Stimulated activated CD8-positive, alpha-beta memory T cell treated with anti-CD3 and anti-CD28 coated beads, Interleukin-4, amount 100 ng/mL, for 1 hour (primary cell): ENCODE results near the gene GTF3C5.
"Not testable (repeated sequence)": the region's sequence is repeated elsewhere in the genome, so short reads cannot be mapped to it uniquely, and the experiment has no call there.

Experiments
- DNase-seq, 2 donors: peaks; one replicate each; pipeline ENCODE4 v3.0.0-alpha.2; 2020; ENCODE audit warnings: low read depth in 2 of 2, low spot score in 1 of 2

GTF3C5 gene

GRCh38 chr9:133054194-133054890 lies 23.5 kb downstream of the GTF3C5 start:
- no peak for DNase-seq

GRCh38 chr9:133054966-133055365 lies 24.2 kb downstream of the GTF3C5 start:
- DNase-seq = no peak

GRCh38 chr9:133055788-133056420 lies 25.1 kb downstream of the GTF3C5 start:
- no peak for DNase-seq

- DNase-seq = no peak
Measured at GRCh38 chr9:133056533-133056932, 25.7 kb downstream of the GTF3C5 start.

GRCh38 chr9:133057006-133057405 lies 26.2 kb downstream of the GTF3C5 start:
- DNase-seq = no peak

DNA sequence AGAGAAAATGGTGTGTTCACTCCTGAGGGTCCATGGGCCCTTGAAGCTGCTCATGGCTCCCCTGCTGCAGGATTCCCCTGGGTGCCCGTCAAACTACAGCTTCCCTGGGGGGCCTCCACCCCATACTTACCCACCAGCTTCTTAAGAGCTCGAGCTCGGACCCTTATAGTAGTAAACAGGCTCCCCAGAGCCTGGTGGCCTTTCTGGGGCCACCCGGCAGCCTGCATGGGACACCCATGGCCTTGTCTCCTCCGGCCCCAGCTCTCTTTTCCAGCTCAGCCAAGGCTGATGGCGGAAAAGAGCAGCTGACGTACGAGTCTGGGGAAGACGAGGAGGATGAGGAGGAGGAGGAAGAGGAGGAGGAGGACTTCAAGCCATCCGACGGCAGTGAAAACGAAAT lies 26.8 kb downstream of the GTF3C5 start:
- DNase-seq = no peak

DNA sequence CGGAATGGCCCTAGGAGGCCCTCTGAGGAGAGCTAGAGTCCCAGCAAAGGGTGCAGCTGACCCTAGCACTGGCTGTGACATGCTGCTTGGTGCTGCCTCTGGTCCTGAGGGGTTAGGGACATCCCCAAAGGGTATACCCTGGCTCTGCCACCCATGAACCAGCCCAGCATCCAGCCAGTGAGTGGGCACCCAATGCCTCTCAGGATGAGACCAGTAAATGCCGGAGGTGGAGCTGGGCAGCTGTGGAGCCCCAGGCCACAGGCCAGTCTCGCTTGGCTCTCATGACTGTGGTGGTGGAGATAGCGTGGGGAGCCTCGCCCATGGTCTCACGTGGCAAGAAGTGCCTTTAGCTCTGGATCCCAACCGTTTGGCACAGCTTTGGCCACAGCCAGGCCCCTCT lies 27.3 kb downstream of the GTF3C5 start:
- DNase-seq = no peak

- no peak for DNase-seq
Measured at GRCh38 chr9:133058550-133059320, 27.9 kb downstream of the GTF3C5 start.

DNA sequence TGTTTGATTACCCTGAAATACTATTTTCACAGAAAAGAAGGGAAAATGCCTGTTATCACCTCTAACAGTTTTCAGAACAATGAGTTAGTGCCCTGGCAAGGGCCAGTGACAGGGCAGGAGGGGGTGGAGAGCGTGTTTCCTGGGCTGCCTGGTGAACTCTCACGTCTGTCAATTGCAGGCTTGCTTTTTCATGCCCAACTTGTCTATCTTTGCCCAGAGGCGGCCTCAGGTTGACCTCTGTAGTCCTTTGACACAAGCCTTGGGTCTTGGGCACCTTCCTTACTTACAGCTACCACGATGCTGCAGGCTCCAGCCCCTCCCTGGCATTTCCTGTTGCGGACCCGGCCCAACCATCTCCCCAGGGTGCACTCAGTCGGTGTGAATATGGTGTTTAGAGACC lies 28.8 kb downstream of the GTF3C5 start:
- no peak for DNase-seq

DNA sequence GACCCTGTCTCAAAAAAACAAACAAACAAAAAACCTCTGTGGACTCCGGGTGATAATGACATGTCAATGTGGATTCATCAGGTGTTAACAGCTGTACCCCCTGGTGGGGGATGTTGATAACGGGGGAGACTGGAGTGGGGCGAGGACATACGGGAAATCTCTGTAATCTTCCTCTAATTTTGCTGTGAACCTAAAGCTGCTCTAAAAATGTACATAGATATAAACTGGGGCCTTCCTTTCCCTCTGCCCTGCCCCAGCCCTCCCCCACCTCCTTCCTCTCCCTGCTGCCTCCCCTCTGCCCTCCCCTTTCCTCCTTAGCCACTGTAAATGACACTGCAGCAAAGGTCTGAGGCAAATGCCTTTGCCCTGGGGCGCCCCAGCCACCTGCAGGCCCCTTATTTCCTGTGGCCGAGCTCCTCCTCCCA lies 29.6 kb downstream of the GTF3C5 start:
- no peak for DNase-seq

DNA sequence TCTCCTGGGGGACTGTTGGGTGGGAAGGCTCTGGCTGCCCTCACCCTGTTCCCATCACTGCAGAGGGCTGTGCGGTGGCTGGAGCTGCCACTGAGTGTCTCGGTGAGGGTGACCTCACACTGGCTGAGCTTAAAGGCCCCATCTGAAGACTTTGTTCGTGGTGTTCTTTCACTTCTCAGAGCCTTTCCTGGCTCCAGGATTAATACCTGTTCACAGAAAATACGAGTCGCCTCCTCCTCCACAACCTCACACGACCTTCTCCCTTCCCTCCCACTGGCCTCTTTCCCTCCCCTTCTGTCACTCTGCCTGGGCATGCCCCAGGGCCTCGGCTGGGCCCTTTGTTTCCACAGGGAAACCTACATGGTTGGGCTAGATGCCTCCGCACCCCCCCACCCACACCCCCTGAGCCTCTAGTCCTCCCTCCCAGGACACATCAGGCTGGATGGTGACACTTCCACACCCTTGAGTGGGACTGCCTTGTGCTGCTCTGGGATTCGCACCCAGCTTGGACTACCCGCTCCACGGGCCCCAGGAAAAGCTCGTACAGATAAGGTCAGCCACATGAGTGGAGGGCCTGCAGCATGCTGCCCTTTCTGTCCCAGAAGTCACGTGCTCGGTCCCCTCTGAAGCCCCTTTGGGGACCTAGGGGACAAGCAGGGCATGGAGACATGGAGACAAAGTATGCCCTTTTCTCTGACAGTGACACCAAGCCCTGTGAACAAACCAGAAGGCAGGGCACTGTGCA lies 30.4 kb downstream of the GTF3C5 start:
- DNase-seq = not testable (repeated sequence)

DNA sequence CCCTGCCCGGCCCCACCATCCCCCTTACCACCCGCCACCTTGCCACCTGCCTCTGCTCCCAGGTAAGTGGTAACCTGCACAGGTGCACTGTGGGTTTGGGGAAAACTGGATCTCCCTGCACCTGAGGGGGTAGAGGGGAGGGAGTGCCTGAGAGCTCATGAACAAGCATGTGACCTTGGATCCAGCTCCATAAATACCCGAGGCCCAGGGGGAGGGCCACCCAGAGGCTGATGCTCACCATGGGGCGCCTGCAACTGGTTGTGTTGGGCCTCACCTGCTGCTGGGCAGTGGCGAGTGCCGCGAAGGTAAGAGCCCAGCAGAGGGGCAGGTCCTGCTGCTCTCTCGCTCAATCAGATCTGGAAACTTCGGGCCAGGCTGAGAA lies 31.0 kb downstream of the GTF3C5 start, which contains the start of gene CEL:
CEL (plus strand) TSS at position 218 of the 382 bp plus-strand sequence; CDS start at position 240, 22 bp downstream.
- not testable (repeated sequence) for DNase-seq

- not testable (repeated sequence) for DNase-seq
Measured at GRCh38 chr9:133062569-133062968, 31.8 kb downstream of the GTF3C5 start.

DNA sequence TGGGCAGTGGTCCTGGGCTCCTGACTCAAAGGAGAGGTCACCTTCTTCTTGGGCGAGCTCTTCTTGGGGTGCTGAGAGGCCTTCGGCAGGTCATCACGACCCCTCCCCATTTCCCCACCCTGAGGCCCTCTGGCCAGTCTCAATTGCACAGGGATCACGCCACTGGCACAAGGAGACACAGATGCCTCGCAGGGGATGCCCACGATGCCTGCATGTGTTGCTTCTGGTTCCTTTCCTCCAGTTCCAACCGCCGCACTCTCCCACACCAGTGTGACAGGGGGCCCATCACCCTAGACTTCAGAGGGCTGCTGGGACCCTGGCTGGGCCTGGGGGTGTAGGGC lies 32.3 kb downstream of the GTF3C5 start:
- DNase-seq = no peak

GRCh38 chr9:133063500-133064231 lies 32.9 kb downstream of the GTF3C5 start:
- DNase-seq = no peak

DNA sequence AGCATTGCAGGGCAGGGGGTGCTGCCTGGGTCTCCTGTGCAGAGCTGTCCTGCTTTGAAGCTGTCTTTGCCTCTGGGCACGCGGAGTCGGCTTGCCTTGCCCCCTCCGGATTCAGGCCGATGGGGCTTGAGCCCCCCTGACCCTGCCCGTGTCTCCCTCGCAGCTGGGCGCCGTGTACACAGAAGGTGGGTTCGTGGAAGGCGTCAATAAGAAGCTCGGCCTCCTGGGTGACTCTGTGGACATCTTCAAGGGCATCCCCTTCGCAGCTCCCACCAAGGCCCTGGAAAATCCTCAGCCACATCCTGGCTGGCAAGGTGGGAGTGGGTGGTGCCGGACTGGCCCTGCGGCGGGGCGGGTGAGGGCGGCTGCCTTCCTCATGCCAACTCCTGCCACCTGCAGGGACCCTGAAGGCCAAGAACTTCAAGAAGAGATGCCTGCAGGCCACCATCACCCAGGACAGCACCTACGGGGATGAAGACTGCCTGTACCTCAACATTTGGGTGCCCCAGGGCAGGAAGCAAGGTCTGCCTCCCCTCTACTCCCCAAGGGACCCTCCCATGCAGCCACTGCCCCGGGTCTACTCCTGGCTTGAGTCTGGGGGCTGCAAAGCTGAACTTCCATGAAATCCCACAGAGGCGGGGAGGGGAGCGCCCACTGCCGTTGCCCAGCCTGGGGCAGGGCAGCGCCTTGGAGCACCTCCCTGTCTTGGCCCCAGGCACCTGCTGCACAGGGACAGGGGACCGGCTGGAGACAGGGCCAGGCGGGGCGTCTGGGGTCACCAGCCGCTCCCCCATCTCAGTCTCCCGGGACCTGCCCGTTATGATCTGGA lies 33.7 kb downstream of the GTF3C5 start:
- DNase-seq = no peak

DNA sequence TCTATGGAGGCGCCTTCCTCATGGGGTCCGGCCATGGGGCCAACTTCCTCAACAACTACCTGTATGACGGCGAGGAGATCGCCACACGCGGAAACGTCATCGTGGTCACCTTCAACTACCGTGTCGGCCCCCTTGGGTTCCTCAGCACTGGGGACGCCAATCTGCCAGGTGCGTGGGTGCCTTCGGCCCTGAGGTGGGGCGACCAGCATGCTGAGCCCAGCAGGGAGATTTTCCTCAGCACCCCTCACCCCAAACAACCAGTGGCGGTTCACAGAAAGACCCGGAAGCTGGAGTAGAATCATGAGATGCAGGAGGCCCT lies 34.2 kb downstream of the GTF3C5 start:
- DNase-seq = no peak

DNA sequence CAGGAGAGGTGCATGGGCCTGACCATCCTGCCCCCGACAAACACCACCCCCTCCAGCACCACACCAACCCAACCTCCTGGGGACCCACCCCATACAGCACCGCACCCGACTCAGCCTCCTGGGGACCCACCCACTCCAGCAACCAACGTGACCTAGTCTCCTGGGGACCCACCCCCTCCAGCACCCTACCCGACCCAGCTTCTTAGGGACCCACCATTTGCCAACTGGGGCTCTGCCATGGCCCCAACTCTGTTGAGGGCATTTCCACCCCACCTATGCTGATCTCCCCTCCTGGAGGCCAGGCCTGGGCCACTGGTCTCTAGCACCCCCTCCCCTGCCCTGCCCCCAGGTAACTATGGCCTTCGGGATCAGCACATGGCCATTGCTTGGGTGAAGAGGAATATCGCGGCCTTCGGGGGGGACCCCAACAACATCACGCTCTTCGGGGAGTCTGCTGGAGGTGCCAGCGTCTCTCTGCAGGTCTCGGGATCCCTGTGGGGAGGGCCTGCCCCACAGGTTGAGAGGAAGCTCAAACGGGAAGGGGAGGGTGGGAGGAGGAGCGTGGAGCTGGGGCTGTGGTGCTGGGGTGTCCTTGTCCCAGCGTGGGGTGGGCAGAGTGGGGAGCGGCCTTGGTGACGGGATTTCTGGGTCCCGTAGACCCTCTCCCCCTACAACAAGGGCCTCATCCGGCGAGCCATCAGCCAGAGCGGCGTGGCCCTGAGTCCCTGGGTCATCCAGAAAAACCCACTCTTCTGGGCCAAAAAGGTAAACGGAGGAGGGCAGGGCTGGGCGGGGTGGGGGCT lies 35.6 kb downstream of the GTF3C5 start:
- DNase-seq = no peak

GRCh38 chr9:133067006-133067405 lies 36.2 kb downstream of the GTF3C5 start:
- DNase-seq = no peak
